ENCODE data around the gene CCDC60. TPM values are rescaled to one million over a fixed set of nuclear protein-coding genes. Genes with fewer than 3 reads are reported as not detected.
A peak's percentile ranks its signal among the peaks of the same experiment; 100 is the strongest.

The CCDC60 gene
- total RNA-seq, 1 donor from 2014 or later: 2.2 TPM

GRCh38 chr12:119369161-119369560, 34.6 kb downstream of the CCDC60 start:
- H3K27me3 Mint-ChIP-seq (ENCODE audit: low read depth): no peaks in the 10 kb centered on the region
- H3K4me3 Mint-ChIP-seq: no peak overlapping the region
- TF ChIP-seq CTCF (IDR thresholded peaks at IDR 0.05; ENCODE audit: unreplicated experiment): no peak
- no peak for DNase-seq (ENCODE audit: low spot score in 2 of 2, unreplicated experiment in 2 of 2)
- H3K27ac Mint-ChIP-seq: peak overlapping the region; percentile 88
- peaks cover 50% of the 10 kb centered on the region for H3K4me1 Mint-ChIP-seq
- no peaks in the 10 kb centered on the region for H3K9me3 Mint-ChIP-seq
- no peaks in the 10 kb centered on the region for H3K36me3 Mint-ChIP-seq

GRCh38 chr12:119369907-119370546, 35.5 kb downstream of the CCDC60 start:
- H3K36me3 Mint-ChIP-seq: no peaks in the 10 kb centered on the region
- H3K27ac Mint-ChIP-seq: peak overlapping the region; percentile 88
- no peaks in the 10 kb centered on the region for H3K27me3 Mint-ChIP-seq (ENCODE audit: low read depth)
- TF ChIP-seq CTCF (IDR thresholded peaks at IDR 0.05; ENCODE audit: unreplicated experiment): no peak
- DNase-seq (ENCODE audit: low spot score in 2 of 2, unreplicated experiment in 2 of 2): no peak
- peaks cover 52% of the 10 kb centered on the region for H3K4me1 Mint-ChIP-seq
- H3K9me3 Mint-ChIP-seq: no peaks in the 10 kb centered on the region
- no peak overlapping the region for H3K4me3 Mint-ChIP-seq

GRCh38 chr12:119372540-119372939, 38.0 kb downstream of the CCDC60 start:
- no peak for DNase-seq (ENCODE audit: low spot score in 2 of 2, unreplicated experiment in 2 of 2)
- peaks cover 54% of the 10 kb centered on the region for H3K4me1 Mint-ChIP-seq
- H3K4me3 Mint-ChIP-seq: no peak overlapping the region
- H3K27me3 Mint-ChIP-seq (ENCODE audit: low read depth): no peaks in the 10 kb centered on the region
- peak overlapping the region; percentile 35 for H3K27ac Mint-ChIP-seq
- no peaks in the 10 kb centered on the region for H3K36me3 Mint-ChIP-seq
- no peaks in the 10 kb centered on the region for H3K9me3 Mint-ChIP-seq
- no peak for TF ChIP-seq CTCF (IDR thresholded peaks at IDR 0.05; ENCODE audit: unreplicated experiment)

GRCh38 chr12:119373001-119373400, 38.5 kb downstream of the CCDC60 start:
- Mint-ChIP-seq H3K9me3 (no peaks in the 10 kb centered on the region), H3K27me3 (ENCODE audit: low read depth) (no peaks in the 10 kb centered on the region), H3K27ac (peak overlapping the region; percentile 43), H3K4me3 (no peak overlapping the region), H3K4me1 (peaks cover 51% of the 10 kb centered on the region), H3K36me3 (no peaks in the 10 kb centered on the region)
- no peak for DNase-seq (ENCODE audit: low spot score in 2 of 2, unreplicated experiment in 2 of 2)
- TF ChIP-seq CTCF (IDR thresholded peaks at IDR 0.05; ENCODE audit: unreplicated experiment): no peak

- no peak for DNase-seq (ENCODE audit: low spot score in 2 of 2, unreplicated experiment in 2 of 2)
- Mint-ChIP-seq H3K4me1 (peaks cover 47% of the 10 kb centered on the region), H3K36me3 (no peaks in the 10 kb centered on the region), H3K27ac (no peak overlapping the region), H3K4me3 (no peak overlapping the region), H3K27me3 (ENCODE audit: low read depth) (no peaks in the 10 kb centered on the region), H3K9me3 (no peaks in the 10 kb centered on the region)
- no peak for TF ChIP-seq CTCF (IDR thresholded peaks at IDR 0.05; ENCODE audit: unreplicated experiment)
These were observed 39.1 kb downstream of the CCDC60 start for GRCh38 chr12:119373666-119374065.

- Mint-ChIP-seq H3K4me3 (no peak overlapping the region), H3K4me1 (peaks cover 37% of the 10 kb centered on the region), H3K36me3 (no peaks in the 10 kb centered on the region), H3K27me3 (ENCODE audit: low read depth) (no peaks in the 10 kb centered on the region), H3K27ac (no peak overlapping the region), H3K9me3 (peaks cover 2% of the 10 kb centered on the region)
- no peak for DNase-seq (ENCODE audit: low spot score in 2 of 2, unreplicated experiment in 2 of 2)
- no peak for TF ChIP-seq CTCF (IDR thresholded peaks at IDR 0.05; ENCODE audit: unreplicated experiment)
These were observed 40.1 kb downstream of the CCDC60 start for GRCh38 chr12:119374635-119375034.
